ENCODE data around the gene TUBB6.

TUBB6 gene

DNA sequence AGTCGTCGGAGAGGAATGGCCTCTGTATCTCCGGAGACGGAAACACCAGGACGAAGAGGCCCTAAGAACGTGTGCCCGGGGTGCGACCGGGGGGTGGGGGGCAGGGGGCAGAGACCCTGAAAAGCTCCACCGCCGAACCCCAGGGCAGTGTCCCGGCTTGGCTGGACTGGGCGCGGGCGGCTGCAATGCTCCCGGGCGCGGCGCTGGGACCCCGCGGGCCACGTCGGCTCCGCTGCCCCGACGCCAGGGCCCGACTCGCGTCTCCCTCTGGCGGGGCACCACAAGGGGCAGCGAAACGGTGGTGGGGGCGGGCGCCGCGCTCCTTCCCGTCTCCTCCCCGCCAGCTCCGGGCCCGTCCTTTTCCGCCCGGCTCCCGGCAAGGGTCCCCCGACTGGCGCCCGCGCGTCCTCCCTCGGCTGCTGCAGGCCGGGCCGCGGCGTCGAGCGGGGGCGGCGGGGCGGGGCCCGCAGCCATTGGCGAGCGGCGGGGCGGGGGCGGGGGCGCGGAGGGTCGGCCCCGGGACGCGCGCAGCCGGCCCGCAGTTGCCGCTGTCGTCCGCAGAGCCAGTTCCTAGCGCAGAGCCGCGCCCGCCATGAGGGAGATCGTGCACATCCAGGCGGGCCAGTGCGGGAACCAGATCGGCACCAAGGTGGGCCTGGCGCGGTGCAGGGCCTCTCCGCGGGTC is at the start of gene TUBB6:
TSS of gene TUBB6 (plus strand) at position 541 of the 685 bp plus-strand sequence. CDS start at position 593, 52 bp downstream.
- peak; percentile 81 to 86 for DNase-seq

DNA sequence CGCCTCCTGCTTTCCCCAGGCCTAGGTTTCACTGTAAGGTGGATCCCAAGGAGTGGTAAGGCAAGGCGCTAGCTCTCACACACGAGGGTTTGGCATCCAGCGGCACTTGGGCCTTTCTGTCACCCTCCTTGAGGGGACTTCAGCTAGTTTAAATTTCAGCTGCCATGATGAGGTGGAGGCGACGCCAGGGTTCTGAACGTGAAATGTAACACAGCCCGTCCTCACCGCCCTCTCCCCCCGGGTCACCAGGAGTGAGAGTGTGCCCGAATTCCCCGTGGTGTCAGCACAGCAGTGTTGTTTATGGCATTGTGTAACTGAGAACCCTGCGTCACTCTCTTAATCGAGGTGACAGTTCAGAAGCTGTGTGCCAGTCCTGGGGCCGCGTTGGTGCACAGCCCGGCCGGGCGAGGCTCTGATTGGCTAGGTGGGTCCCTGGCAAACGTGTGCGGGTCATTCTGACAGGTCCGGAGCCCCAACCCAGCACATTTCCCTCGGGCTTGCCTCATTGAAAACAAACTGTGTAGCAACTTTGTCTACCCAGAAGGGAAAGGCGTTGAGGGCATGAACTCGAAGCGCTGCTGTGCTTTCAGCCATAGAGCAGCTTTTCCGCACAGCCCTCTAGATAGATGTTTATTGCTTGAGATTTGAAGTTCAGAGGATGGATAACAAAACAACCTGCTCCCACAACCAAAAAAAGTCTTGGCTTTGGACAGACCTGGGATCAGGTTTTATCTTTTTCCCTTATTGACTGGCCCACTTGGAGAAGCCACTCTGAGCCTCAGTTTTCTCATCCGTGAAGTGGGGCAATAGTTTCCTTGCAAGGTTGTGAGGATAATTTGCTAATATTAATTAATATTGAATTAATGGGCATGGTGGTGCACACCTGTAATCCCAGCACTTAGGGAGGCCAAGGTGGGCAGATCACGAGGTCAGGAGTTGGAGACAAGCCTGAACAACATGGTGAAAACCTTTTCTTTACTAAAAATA is 49.0 kb upstream of the TUBB6 start:
- DNase-seq: no peak

DNA sequence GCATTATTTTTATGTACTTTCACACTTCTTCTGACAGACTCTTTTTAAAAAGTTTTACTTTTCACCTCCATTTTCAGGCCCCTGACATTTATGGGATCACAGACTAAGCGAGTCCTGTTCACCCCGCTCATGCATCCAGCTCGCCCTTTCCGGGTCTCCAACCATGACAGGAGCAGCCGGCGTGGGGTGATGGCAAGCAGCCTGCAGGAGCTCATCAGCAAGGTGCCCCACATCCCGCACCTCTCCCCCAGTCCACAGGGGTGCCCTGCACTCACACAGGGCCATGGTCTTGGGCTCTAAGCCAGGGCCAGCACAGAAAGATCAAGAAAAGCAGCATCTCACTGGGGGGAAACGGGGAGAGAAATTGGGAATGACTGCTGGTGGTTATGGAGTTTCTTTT is 45.3 kb upstream of the TUBB6 start:
- no peak for DNase-seq

DNA sequence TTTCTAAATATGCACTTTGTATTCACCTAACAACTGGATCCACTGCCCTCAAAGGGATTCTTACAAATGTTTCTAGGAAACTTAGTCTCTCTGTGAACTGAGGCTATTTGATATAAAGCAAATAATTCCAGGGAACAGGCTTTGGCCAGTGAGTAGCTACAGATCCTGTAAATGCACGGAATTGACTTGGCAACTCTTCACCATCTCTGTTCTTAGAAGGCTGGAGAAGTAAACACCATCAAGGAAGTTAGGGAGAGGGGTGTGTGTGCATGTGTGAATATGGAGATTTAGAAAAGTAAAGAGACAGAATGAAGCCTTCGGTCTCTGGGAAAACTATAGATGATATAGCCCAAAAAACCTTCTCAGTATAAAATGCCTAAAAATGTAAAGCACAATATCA is 43.2 kb upstream of the TUBB6 start:
- DNase-seq: no peak

DNA sequence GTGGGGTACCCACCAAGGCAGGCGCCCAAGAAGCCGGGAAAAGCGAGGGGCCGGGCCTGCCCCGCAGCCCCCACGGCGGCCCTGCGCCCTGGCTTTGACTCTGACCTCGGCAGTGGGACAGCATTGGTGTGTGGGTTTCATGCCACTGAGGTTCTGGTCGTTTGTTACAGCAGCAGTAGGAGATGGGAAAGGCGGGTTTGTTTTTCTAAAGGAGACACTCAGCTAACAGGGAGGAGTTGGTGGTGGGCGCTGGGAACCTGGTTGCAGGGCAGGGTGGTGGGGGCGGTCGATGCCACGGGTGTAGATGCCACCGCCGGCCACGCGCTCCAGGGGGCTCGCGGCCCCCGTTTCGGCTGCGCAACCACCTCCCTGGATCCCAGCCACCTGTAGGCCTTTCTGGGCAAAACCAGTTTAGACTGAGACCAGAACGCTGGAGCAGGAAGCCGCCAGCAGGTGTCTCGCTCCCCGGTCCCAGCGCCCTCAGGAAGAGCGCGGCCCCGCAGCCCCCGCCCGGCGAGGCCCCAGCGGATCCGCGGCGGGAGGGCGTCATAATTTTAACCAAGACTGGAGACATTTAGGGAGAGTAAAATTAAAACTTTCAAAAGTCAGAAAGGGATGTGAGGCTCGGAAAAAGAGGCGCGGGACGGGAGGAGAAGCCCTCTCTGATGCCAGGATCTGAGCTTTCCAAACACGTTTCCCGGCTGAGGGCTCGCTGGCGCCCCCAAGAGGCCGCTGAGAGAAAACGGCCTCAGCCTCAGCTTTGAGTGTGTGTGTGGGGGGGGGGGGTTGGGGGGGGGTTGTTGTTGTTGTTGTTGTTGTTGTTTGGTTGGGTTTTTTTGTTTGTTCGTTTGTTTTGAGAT is 36.4 kb upstream of the TUBB6 start:
- peak; percentile 84 to 87 for DNase-seq

DNA sequence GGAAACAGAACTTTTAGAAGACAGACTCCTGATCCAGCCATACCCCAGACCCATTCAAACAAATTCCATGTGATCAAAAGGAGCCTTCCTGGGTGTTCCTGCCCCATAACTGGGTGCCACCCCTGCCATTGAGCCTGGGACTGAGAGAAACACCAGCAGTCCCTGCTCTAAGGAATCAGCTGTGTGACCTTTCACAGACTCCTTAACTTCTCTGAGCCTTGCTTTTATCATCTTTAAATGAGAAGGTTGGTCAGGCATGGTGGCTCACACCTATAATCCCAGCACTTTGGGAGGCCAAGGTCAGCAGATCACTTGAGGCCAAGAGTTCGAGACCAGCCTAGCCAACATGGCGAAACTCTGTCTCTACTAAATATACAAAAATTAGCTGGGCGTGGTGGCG is 33.2 kb upstream of the TUBB6 start:
- no peak for DNase-seq

DNA sequence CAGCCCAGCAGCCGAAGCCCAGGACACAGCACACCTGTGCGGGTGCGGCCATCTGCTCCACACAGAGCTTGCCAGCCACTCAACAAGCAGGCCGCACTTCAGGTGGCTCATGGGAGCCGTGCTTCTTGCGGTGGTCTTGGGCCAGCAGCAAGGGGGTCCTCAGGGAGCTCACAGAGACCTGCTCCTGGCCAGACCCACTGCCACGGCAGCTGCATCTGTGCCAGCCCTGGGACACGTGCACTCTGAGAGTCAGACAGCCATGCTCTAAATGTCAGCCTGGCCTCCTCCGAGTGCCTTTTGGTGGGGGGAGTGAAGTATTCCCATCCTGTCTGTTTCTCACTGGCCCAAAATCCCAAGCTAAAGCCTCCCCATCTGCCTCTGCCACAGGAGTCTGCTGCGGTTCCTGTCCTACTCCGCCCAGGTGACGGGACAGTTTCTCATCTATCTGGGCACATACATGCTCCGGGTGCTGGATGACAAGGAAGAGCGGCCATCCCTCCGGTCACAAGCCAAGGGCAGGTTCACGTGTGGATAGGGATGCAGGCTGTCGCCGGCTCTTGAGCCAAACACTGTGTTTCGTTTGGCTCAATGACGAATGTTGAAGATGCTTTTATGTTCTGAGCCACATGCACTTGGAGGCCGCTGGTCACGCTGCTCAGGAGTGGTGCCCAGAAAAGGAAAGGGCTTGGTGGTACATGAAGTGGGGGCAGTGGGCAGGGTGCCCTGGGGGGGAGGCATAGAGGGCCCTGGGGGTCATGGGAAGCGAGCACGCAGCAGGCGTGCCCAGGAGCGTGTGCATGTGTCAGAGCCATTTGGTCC is 31.1 kb upstream of the TUBB6 start:
- DNase-seq: no peak

DNA sequence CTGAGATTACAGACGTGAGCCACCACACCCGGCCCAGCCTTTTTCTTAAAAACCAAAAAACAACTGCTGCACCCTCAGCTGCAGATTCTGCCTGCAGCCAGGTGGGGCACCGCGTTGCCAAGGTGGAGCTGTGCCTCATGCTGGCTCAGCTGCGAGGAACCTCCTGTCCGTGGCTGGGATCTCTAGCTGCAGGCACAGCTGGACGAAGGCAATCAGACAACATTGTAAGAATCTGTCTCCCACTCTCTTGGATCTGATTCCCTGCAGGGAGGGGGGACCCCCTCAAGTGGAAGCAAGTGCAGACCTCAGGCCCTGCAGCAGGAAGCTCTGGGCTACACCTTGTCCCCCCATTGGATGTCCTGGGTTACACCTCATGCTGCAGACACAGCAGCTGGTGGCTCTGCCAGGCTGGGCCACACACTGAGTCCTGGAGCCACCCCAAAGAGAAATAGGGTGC is 29.8 kb upstream of the TUBB6 start:
- no peak for DNase-seq

DNA sequence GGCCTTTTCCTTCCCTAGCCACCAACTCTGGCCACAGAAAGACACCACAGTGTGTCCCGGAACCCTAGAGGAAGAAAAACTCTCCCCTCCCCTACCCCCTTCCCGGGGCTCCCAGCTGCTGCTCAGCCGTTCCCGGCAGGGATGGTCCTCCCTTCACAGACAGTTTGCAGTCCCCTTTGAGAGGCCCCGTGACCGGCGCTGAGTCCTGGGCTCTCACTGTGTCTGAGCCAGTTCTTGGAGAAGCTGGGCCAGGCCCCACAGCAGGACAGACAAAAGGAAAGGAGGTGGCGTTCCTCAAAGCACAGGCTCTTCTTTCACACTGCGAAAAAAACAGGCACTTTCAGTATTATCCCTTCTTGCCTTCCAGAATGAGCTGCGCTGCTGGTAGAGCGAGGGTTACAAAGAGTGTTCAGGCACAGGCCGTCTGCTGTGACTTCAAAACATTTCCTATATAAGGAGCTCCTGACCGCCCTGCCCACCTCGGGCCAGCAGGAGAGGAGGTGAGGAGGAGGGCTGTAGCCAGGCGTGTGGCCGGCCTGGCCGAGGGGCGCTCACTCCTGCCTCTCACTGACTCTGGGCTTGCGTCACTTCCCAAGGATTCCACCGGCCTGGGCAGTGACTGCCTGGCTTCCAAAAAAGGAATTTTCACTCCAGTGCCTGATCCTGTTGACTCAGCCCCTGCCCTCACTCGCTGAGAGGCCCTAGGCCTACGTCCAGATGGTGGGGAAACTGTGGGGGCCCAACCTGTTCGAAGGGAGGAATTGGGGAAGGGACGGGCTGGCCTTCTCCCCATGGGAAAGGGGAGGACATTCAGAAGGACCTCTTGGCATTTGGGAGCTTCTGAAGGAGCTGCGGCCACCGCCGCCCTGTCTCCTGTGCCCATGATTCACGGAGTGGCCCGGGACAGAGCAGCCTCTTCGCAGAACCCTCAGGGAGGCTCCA is 29.0 kb upstream of the TUBB6 start:
- peak; percentile 65 to 72 for DNase-seq

DNA sequence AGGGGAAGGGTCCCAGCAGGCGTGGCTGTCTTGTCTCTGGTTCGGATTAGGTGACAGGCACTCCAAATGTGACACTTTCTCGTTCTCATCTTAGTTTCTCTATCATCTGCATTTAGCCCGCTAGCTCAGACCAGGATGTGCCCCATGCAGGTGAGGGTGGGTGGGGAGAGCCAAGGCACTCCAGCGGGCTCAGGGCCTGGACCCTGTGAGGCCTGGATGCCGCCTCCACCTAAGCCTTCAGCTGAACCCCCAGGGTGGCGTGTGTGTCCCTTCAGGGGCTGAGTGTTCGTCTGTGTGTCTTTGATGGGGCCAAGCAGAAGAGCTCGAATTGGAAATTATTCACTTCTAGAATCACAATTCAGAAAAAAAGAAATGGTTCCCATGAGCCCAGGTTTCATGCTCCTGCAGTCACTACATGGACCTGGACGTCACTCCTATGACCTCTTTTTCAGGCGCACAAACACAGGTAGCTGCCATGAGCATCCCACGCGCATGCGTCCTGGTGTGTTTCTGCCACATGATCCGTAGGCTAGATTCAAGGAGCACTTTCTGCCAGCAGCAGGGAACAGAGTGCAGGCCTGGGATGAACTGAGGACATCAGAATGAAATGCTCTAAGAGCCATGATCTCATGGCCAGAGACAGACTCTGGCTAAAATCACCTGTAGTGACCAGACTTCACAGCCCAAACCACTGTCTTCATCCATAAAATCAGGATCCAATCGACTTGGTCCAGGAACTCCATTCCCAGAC is 28.1 kb upstream of the TUBB6 start:
- no peak for DNase-seq

DNA sequence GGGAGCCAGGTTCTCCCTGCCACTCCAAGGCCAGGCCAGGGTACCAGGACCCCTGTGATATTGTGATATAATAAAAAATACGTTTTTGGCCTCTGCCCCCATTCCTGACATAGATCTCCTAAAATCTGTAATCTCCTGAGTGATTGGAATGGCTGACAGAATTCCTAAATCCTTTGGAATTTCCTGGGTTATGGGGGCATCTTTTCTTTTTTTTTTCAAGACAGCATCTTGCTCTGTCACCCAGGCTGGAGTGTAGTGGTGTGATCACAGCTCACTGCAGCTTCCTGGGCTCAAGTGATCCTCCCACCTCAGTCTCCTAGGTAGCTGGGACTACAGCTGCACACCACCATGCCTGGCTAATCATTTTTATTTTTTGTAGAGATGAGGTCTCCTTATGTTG is 26.2 kb upstream of the TUBB6 start:
- DNase-seq: no peak

DNA sequence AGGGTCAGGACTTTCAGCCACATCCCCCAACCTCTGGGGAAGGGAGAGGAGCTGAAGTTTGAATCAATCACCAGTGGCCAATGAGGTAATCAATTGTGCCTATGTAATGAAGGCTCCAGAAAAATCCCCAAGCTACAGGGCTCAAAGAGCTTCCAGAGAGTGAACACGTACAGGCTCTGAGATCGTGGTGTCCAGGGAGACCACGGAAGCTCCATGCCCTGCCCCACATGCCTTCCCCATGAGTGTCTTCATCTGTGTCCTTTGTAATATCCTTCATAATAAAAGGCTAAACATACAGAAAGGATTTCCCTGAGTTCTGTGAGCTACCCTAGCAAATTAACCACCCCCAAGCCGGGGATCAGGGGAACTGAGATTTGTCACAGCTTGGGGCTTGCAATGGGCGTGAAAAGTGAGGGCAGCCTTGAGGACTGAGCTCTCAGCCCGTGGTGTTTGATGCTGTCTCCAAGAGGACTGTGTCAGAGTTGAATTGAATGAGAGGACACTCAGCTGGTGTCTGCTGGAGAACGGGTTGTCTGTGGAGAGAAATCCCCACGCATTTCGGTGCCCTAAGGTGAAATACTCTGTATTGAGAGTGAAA is 25.5 kb upstream of the TUBB6 start:
- no peak for DNase-seq

DNA sequence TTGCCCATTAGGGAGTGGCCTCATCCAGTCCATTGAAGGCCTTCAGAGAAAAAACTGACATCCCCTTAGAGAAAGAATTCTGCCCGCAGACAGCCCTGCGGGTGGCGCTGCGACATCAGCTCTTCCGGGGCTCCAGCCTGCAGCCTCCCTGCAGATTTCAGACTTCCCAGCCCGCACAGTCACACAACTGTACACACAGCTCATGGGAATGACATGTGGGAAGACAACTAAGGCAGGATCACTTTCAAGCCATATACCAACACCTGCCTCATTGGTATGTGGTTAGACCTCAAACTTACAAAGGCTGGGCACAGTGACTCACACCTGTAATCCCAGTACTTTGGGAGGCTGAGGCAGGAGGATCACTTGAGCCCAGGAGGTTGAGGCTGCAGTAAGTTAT is 24.8 kb upstream of the TUBB6 start:
- peak; percentile 26 to 35 for DNase-seq

DNA sequence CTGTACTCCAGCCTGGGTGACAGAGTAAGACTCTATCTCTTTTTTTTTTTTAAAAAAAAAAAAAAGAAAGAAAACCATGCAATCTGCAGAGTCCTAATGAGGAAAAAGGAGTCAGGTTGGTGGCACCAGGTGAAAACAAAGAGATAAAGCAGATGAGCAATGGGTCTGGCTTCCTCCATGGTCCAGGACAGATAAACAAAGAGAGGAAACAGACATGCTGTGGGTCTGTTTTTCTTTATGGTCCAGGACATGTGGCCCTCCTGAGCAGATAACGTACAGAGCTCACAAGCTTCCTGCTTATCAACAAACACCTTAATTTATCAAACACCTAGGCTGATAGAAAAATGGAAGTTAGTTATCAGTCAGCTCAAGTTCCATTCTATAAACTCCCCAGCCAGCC is 24.4 kb upstream of the TUBB6 start:
- no peak for DNase-seq

DNA sequence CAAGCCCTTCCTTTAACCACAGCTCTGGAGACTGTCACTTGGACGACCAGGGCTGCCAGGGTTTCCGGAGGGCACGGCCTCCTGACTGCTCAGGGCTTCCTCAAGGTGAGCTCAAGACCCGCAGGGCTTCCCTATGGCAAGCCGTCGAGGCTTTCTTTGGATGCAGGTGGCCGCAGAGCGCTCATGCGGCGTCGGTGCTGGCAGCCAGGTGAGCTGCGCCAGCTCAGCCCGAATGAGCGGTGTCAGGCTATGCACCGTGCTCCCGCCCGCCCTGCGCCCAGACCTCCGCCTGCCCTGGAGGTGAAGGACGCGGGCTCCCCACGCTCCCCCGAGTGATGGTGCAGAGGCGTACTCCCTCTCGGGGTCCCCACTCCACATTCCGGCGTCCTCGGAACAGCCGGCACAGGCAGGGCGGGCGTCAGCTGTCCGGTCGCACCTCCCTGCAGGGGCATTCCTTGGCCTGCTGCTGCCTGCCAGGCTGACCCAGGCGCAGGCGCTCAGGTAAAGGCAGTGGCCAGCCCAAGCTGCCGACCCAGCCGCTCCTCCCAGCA is 20.8 kb upstream of the TUBB6 start:
- DNase-seq: no peak

DNA sequence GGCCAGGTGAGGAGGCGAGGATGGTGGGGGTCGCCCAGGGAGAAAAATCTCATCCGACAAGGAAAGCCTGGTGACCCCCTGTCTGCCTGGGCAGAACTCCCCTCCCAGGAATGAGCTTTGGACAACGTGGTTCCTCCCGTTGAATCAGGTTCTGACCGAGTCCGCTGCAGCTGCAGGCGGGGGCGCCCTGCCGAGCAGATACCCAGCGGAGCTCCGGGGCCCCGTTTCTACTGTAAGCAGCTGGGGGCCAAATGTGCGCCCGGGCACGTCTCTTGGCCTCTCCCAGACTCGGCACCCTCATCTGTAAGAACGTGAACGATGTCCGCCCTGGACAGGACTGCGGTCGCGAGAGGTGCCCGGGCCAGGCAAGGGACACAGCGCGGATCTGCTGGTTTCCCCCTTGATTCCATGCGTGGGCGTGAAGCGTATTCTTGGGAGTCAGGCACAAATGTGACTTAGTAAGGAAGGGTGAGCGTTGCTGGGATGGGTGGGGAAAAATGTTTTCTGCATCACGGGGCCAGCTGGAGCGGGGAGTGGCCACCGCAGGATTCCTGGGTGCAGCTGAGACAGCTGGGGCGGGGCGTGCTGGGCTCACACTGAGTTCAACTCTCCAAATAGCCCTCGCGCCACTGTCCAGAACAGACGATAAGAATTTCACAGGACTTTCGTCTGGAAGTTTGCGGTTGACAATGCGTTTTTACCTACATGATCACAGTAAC is 20.2 kb upstream of the TUBB6 start:
- DNase-seq: no peak

DNA sequence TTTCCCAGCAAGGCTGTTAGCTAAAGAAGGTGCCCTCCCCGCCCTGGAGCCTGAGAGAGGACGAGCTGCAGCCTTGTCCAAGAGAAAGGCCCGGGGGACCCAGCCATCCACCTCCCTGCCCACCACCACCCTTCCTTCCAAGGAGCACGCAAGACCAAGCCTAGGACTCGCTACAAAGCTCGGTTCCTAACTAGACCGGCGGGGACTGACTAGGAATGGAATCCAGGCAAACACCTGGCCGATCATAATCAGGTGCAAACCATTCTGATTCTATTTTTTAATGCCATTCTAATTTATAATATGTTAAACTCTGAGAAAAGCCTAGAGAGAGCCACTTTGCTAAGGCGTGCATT is 19.7 kb upstream of the TUBB6 start:
- no peak for DNase-seq

DNA sequence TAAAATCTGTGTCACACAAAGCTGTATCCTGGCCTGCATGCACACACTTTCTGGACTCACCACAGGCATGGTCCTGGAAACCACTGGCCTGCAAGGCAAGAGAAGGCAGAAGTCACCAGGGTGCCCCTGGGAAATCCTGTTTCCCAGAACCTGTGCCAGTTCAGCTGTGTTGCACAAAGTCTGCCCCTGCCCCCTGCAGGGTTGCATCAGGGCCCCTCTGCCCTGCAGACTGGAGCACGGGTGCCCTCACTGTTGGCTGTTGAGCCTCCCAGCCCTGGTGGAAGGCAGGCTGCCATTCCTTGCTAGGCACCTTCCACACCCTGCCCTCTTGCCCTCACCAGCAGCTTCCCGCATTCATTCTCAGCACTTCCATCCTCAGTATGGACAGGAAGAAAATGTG is 18.0 kb upstream of the TUBB6 start:
- DNase-seq: no peak

DNA sequence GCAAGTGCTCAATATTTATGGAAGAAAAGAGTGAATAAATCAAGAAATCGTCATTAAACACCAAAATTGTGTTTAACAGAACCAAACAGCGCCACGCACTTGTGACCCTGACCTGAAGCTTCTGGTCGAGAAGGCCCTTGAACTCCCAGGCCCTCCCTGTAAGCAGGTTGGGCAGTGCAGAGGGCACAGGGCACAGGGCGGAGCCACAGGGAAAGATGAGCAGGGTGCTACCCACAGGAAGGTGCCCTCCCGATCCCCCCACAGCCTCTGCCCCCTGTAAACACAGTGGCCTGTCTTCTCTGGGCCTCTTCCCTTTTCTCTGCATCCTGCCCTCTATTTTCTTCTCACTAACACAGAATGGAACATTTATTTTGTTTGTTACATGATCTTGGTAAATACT is 16.9 kb upstream of the TUBB6 start:
- DNase-seq: peak in 1 of 2 experiments; percentile 14
